GM18519 (cell line): Measurements from ENCODE around the gene SHE.
"Not testable (repeated sequence)": the region's sequence is repeated elsewhere in the genome, so short reads cannot be mapped to it uniquely, and the experiment has no call there.

ENCODE experiments used
- ATAC-seq: cut with Tn5 transposase; IDR thresholded peaks from one replicate; pipeline ENCODE4 v1.9.1; 2021; ENCODE audit warnings: mild to moderate bottlenecking, moderate library complexity; ENCODE audit not compliant: unreplicated experiment, low FRiP score

SHE gene

GRCh38 chr1:154517661-154518060, 15.4 kb upstream of the SHE start:
- no peak for ATAC-seq

GRCh38 chr1:154514066-154514553, 11.9 kb upstream of the SHE start:
- no peak for ATAC-seq

GRCh38 chr1:154512760-154513159, 10.5 kb upstream of the SHE start:
- ATAC-seq, result no peak

GRCh38 chr1:154503898-154504297, 1.7 kb upstream of the SHE start:
- ATAC-seq, result no peak

GRCh38 chr1:154502744-154503115, 518 bp upstream of the SHE start:
- no peak for ATAC-seq

- no peak for ATAC-seq
Observed at GRCh38 chr1:154501423-154502065, 668 bp downstream of the SHE start.

GRCh38 chr1:154500533-154500932, 1.7 kb downstream of the SHE start:
- no peak for ATAC-seq

GRCh38 chr1:154499446-154499845, 2.8 kb downstream of the SHE start:
- no peak for ATAC-seq

- no peak for ATAC-seq
Observed at GRCh38 chr1:154497026-154497806, 5.0 kb downstream of the SHE start.

GRCh38 chr1:154496383-154496782, 5.8 kb downstream of the SHE start:
- ATAC-seq, result no peak

GRCh38 chr1:154495496-154496273, 6.5 kb downstream of the SHE start:
- no peak for ATAC-seq

- ATAC-seq, result no peak
Observed at GRCh38 chr1:154493276-154493675, 8.9 kb downstream of the SHE start.

GRCh38 chr1:154492115-154492514, 10.1 kb downstream of the SHE start:
- no peak for ATAC-seq

GRCh38 chr1:154490317-154490716, 11.9 kb downstream of the SHE start:
- no peak for ATAC-seq

- ATAC-seq, result no peak
Observed at GRCh38 chr1:154489695-154490274, 12.4 kb downstream of the SHE start.

- no peak for ATAC-seq
Observed at GRCh38 chr1:154488922-154489321, 13.3 kb downstream of the SHE start.

- not testable (repeated sequence) for ATAC-seq
Observed at GRCh38 chr1:154486756-154487155, 15.5 kb downstream of the SHE start.

- ATAC-seq, result no peak
Observed at GRCh38 chr1:154485910-154486496, 16.2 kb downstream of the SHE start.

- ATAC-seq, result no peak
Observed at GRCh38 chr1:154485106-154485505, 17.1 kb downstream of the SHE start.

- no peak for ATAC-seq
Observed at GRCh38 chr1:154483941-154484803, 18.0 kb downstream of the SHE start.
